ENCODE measurements around the gene ELOVL3.

DNA sequence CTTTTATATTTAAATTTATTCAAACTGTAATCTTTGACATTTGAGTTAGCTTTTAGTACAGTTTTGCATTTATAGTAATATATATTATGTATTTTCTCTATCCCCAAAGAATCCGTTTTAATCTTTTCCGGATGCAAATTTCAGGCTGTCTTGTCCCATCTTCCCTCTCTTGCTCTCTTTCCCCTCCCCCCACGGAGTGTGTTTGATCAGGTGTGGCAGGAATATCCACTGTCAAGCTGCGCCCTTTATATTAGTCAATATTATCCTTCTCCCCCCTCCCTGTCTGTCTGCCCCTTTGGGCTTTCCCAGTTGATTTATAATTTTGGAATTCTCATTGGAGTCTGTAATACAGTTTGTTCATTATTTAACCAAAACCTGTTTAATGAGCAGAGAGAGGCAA is 38.3 kb downstream of the ELOVL3 start:
- TF ChIP-seq, protein P1, sequence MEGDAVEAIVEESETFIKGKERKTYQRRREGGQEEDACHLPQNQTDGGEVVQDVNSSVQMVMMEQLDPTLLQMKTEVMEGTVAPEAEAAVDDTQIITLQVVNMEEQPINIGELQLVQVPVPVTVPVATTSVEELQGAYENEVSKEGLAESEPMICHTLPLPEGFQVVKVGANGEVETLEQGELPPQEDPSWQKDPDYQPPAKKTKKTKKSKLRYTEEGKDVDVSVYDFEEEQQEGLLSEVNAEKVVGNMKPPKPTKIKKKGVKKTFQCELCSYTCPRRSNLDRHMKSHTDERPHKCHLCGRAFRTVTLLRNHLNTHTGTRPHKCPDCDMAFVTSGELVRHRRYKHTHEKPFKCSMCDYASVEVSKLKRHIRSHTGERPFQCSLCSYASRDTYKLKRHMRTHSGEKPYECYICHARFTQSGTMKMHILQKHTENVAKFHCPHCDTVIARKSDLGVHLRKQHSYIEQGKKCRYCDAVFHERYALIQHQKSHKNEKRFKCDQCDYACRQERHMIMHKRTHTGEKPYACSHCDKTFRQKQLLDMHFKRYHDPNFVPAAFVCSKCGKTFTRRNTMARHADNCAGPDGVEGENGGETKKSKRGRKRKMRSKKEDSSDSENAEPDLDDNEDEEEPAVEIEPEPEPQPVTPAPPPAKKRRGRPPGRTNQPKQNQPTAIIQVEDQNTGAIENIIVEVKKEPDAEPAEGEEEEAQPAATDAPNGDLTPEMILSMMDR (IDR thresholded peaks at IDR 0.05), result no peak
- TF ChIP-seq POLR2A (IDR thresholded peaks at IDR 0.05), result no peak

Data from stomach (tissue), 4 donors.